ENCODE data around the gene UBE2D2.

UBE2D2 gene

DNA sequence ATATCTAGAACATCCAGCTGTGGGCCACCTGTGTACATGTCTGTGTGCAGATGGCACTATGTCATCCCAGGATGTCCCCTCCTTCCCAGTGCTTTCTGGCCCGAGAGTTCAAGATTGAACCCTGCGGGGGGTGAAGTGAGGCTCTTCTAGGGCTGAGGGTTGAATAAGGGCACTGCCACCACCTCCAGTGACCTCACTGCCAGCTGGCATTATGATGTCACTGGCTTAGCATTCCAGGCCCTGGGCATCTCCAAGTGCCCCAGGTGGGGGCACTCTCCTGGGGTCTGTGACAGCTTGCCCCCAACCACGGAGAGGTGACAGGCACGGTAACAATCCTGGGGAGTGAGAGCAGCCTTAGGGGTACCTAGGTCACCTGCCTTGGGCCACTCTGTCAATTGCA, 114.1 kb downstream of the UBE2D2 start:
- DNase-seq (ENCODE audit: low read depth in 1 of 2, low spot score in 1 of 2), result no peak

DNA sequence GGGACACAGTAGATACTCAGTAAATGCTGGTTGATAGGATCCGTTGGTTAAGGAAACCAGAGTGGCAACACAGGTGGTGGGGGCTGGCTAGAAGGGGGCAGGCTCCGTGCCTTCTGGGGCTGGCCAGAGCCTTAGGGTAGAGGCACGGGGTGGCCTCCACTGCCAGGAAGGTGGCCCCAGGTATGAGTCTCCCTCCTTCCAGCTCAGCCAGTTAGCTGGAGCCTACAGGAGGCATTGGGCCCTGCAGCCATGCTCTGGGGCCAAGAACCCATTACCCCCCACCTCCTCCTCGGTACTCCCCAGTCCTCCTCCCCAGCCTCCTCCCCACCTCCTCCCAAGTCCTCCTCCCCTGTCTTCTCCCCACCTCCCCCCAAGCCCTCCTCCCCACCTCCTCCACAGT, 114.7 kb downstream of the UBE2D2 start:
- DNase-seq (ENCODE audit: low read depth in 1 of 2, low spot score in 1 of 2), result no peak

DNA sequence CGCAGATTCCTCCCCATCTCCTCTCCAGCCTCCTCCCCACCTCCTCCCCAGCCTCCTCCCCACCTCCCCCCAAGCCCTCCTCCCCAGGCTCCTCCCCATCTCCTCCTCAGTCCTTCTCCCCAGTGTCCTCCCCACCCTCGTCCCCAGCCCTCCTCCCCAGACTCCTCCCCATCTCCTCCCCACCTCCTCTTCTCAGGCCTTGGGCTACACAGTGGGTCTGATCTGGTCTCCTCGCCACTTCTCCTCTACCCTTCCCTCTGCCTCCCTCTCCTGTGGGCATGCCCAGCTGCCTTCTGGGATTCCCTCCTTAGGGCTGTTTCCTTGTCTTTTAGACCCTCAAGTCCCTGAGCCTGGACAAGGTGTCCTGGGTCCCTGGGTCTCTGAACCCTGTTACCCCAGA, 115.3 kb downstream of the UBE2D2 start:
- no peak for DNase-seq (ENCODE audit: low read depth in 1 of 2, low spot score in 1 of 2)

DNA sequence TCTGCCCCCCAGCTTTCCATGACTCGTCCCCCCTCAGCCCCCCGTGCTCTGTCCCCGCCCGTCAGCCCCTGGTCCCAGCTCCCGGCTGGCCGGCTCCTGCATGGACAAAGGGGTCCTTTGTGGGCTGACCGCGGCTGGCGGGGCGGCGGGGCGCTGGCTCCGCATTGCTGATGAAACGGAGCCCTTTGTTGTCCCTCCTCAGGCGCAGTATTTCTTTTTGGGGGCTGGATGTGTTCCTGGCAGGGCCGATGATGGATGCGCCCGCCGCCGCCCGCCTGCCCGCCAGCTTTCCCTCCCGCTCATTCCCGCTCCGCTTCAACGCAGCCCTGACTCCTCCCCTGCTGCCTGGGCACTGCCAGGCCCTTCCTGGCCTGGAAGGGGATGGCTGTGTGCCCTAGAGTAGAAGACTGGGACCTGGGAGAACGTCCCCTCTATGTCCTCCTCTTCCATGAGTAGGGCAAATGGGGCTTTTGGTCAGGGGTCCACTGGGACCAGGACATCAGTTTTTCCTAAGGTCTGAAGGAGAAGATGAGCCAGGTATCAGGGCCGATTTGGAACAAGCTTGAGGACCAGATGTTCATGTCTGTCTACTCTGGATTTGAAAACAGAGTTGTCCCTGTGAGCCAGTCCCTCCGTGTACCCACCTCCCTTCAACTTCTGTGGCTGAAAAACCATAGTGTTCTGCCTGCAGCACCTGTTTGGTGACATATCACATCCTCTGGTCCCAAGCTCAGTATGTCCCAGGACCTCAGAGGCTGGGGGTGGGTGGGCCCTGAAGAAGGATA, 116.0 kb downstream of the UBE2D2 start:
- DNase-seq (ENCODE audit: low read depth in 1 of 2, low spot score in 1 of 2), result no peak

Data from stimulated activated CD4-positive, alpha-beta T cell treated with anti-CD3 and anti-CD28 coated beads, Interleukin-15, amount 100 ng/mL, for 1 hour (primary cell).